Neural progenitor cell (in vitro differentiated cells): ENCODE measurements around the gene CLK3.

Source experiments
- CTCF ChIP-seq: fragments of 200-600 bp; sonication (generic); IDR thresholded peaks from 2 replicates; pipeline ENCODE4 v1.5.1; 2017; ENCODE audit warnings: antibody characterized with exemption, mild to moderate bottlenecking
- EZH2 ChIP-seq: fragments of 200-600 bp; sonication (generic); IDR thresholded peaks from 2 replicates; pipeline ENCODE4 v1.6.1; 2017; ENCODE audit warnings: antibody characterized with exemption, mild to moderate bottlenecking, moderate library complexity
- EZH2phosphoT487 ChIP-seq: fragments of 200-600 bp; sonication (generic); IDR thresholded peaks from 2 replicates; pipeline ENCODE4 v1.6.1; 2017; ENCODE audit warnings: antibody characterized with exemption

DNA sequence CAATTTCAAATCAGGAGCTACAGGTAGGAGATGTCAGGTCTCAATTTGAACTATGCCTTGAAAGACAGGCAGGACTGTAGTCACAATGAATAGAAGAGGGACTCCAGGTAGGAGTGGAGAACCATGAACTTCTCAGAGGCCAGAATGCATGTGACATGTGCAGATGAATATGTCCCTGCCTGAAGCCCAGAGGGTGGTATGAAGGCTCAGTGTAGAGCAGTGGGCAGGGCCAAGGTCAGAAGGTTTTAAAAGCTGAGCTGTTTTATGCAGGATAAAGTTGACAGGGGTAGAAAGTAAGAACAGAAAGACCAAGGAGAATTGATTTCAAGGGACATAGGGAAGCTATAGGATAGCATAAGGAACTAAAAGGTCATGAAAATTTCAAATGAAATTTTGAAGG is 30.8 kb downstream of the CLK3 start:
- no peak for TF ChIP-seq CTCF
- no peak for TF ChIP-seq EZH2
- no peak for TF ChIP-seq EZH2phosphoT487
